ENCODE measurements around the gene AFF3. TPM values are rescaled to one million over a fixed set of nuclear protein-coding genes. Genes with fewer than 3 reads are reported as not detected.

Gene AFF3
- total and polyA plus RNA-seq, 2 donors (not counting 1 experiment from before 2014, with no cell fraction given) = 0.50 to 2.5 TPM

DNA sequence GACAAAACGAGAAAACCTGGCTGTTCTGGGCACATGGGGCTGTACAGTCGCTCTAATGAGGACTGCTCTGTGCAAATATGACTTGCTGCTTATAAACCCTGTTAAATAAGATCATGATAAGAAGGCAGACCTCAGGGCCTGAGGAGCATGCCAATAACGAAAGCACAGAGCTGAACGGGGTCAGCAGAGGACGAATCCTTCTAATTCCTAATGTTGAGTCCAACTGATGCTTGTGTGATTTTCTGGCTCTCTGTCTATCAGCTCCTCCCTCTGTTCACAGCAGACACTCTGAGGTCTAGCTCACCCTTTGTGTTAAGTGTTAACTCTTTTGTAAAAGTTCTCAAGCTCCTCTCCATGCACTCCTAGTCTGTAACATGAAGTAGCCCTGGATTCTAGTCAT is 485.4 kb downstream of the AFF3 start:
- Histone ChIP-seq H3K9me3 (ENCODE audit: control insufficient read depth, insufficient read depth, low read depth, low read length) (no peaks in the 10 kb centered on the region), H3K36me3 (ENCODE audit: control insufficient read depth, insufficient read depth, low read length) (no peaks in the 10 kb centered on the region), H3K4me3 (replicated peaks in 1 of 4; ENCODE audit: control extremely low read depth in 1 of 4, insufficient read depth in 1 of 4, low read depth in 3 of 4, low read length in 4 of 4) (no peak overlapping the region), H3K4me2 (ENCODE audit: extremely low read depth, insufficient read depth, low read length) (no peak overlapping the region), H2AFZ (ENCODE audit: low read length) (no peak overlapping the region), H3K27ac (ENCODE audit: insufficient read depth, low read length) (no peak overlapping the region), H3K27me3 (ENCODE audit: control insufficient read depth, insufficient read depth, low read length) (no peaks in the 10 kb centered on the region), H4K20me1 (ENCODE audit: control insufficient read depth, extremely low read depth, insufficient read depth, low read length) (no peaks in the 10 kb centered on the region), H3K4me1 (ENCODE audit: control insufficient read depth, extremely low read depth, insufficient read depth, low read length) (no peaks in the 10 kb centered on the region), H3K9ac (ENCODE audit: insufficient read depth, low read length) (no peak overlapping the region), H3K79me2 (ENCODE audit: control insufficient read depth, insufficient read depth, low read length) (no peaks in the 10 kb centered on the region)
- DNase-seq (ENCODE audit: low read depth in 2 of 2) = peak in 1 of 2 donors; percentile 61
- no peak for TF ChIP-seq EZH2 (IDR thresholded peaks at IDR 0.05; ENCODE audit: low read length, missing control alignments)
- TF ChIP-seq, protein P1, sequence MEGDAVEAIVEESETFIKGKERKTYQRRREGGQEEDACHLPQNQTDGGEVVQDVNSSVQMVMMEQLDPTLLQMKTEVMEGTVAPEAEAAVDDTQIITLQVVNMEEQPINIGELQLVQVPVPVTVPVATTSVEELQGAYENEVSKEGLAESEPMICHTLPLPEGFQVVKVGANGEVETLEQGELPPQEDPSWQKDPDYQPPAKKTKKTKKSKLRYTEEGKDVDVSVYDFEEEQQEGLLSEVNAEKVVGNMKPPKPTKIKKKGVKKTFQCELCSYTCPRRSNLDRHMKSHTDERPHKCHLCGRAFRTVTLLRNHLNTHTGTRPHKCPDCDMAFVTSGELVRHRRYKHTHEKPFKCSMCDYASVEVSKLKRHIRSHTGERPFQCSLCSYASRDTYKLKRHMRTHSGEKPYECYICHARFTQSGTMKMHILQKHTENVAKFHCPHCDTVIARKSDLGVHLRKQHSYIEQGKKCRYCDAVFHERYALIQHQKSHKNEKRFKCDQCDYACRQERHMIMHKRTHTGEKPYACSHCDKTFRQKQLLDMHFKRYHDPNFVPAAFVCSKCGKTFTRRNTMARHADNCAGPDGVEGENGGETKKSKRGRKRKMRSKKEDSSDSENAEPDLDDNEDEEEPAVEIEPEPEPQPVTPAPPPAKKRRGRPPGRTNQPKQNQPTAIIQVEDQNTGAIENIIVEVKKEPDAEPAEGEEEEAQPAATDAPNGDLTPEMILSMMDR (conservative IDR thresholded peaks at IDR 0.05 in 1 of 2, IDR thresholded peaks at IDR 0.05 in 1 of 2; ENCODE audit: low read depth in 1 of 2, low read length in 2 of 2) = no peak

DNA sequence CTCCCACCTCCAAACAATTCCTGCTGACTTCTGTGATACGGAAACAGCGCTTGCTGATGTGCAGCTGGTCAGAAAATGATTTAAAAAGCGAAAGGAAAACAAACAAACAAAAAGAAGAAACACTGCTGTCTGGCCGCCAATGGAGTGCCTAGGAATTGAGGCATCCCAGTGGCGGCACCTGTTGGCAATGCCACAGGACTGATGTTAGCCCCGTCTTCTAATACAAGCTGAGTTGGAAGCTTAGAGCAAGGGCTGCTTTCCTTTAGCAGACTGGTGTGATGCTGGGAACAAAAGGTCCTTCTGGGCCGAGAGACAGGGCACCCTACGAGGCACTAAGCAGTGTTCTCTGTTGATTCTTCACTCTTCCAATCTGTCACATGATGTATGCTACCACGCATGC is 489.0 kb downstream of the AFF3 start:
- H3K27ac ChIP-seq (ENCODE audit: insufficient read depth, low read length) = no peak overlapping the region
- H3K79me2 ChIP-seq (ENCODE audit: control insufficient read depth, insufficient read depth, low read length) = no peaks in the 10 kb centered on the region
- H3K4me2 ChIP-seq (ENCODE audit: extremely low read depth, insufficient read depth, low read length) = no peak overlapping the region
- H2AFZ ChIP-seq (ENCODE audit: low read length) = no peak overlapping the region
- TF ChIP-seq EZH2 (IDR thresholded peaks at IDR 0.05; ENCODE audit: low read length, missing control alignments) = no peak
- no peak overlapping the region for H3K9ac ChIP-seq (ENCODE audit: insufficient read depth, low read length)
- no peaks in the 10 kb centered on the region for H4K20me1 ChIP-seq (ENCODE audit: control insufficient read depth, extremely low read depth, insufficient read depth, low read length)
- no peaks in the 10 kb centered on the region for H3K27me3 ChIP-seq (ENCODE audit: control insufficient read depth, insufficient read depth, low read length)
- H3K4me3 ChIP-seq (replicated peaks in 1 of 4; ENCODE audit: control extremely low read depth in 1 of 4, insufficient read depth in 1 of 4, low read depth in 3 of 4, low read length in 4 of 4) = no peak overlapping the region
- no peaks in the 10 kb centered on the region for H3K9me3 ChIP-seq (ENCODE audit: control insufficient read depth, insufficient read depth, low read depth, low read length)
- H3K4me1 ChIP-seq (ENCODE audit: control insufficient read depth, extremely low read depth, insufficient read depth, low read length) = no peaks in the 10 kb centered on the region
- DNase-seq (ENCODE audit: low read depth in 2 of 2) = no peak
- no peaks in the 10 kb centered on the region for H3K36me3 ChIP-seq (ENCODE audit: control insufficient read depth, insufficient read depth, low read length)

DNA sequence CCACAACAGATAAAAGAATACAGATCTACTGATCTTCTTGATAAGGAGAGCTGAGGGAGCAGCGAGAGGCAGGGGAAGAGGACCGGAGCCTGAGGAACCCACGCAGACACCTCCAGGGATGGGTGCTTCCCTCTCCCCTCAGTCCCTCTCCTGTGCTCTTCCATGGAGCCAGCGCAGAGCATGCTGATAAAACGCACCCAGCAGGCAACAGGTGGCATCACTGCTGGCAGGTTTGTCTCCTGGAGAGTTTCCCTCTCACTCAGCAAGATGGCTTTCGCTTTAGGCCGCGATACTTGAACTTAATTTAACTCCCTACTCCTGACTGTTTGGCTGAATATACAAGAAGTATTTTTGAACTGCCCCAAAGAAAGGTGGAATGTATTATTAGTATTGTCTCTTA is 489.5 kb downstream of the AFF3 start:
- no peak overlapping the region for H3K4me2 ChIP-seq (ENCODE audit: extremely low read depth, insufficient read depth, low read length)
- no peak overlapping the region for H3K27ac ChIP-seq (ENCODE audit: insufficient read depth, low read length)

More for the DNA sequence above, 489.5 kb downstream of the AFF3 start:
- Histone ChIP-seq H3K9me3 (ENCODE audit: control insufficient read depth, insufficient read depth, low read depth, low read length) (no peaks in the 10 kb centered on the region), H3K79me2 (ENCODE audit: control insufficient read depth, insufficient read depth, low read length) (no peaks in the 10 kb centered on the region), H4K20me1 (ENCODE audit: control insufficient read depth, extremely low read depth, insufficient read depth, low read length) (no peaks in the 10 kb centered on the region), H3K4me1 (ENCODE audit: control insufficient read depth, extremely low read depth, insufficient read depth, low read length) (no peaks in the 10 kb centered on the region), H2AFZ (ENCODE audit: low read length) (no peak overlapping the region), H3K9ac (ENCODE audit: insufficient read depth, low read length) (no peak overlapping the region), H3K27me3 (ENCODE audit: control insufficient read depth, insufficient read depth, low read length) (no peaks in the 10 kb centered on the region), H3K36me3 (ENCODE audit: control insufficient read depth, insufficient read depth, low read length) (no peaks in the 10 kb centered on the region), H3K4me3 (replicated peaks in 1 of 4; ENCODE audit: control extremely low read depth in 1 of 4, insufficient read depth in 1 of 4, low read depth in 3 of 4, low read length in 4 of 4) (no peak overlapping the region)
- no peak for TF ChIP-seq EZH2 (IDR thresholded peaks at IDR 0.05; ENCODE audit: low read length, missing control alignments)
- TF ChIP-seq, protein P1 (conservative IDR thresholded peaks at IDR 0.05 in 1 of 2, IDR thresholded peaks at IDR 0.05 in 1 of 2; ENCODE audit: low read depth in 1 of 2, low read length in 2 of 2) = no peak
- DNase-seq (ENCODE audit: low read depth in 2 of 2) = no peak

All from fibroblast of lung (primary cell).